GM19043 (cell line): ENCODE measurements around the gene DMRTC1B.
"Not testable (repeated sequence)": the region's sequence is repeated elsewhere in the genome, so short reads cannot be mapped to it uniquely, and the experiment has no call there.

Source experiments
- ATAC-seq: cut with Tn5 transposase; IDR thresholded peaks from one replicate; pipeline ENCODE4 v1.9.1; 2021; ENCODE audit warnings: low read depth; ENCODE audit not compliant: unreplicated experiment

The DMRTC1B gene

DNA sequence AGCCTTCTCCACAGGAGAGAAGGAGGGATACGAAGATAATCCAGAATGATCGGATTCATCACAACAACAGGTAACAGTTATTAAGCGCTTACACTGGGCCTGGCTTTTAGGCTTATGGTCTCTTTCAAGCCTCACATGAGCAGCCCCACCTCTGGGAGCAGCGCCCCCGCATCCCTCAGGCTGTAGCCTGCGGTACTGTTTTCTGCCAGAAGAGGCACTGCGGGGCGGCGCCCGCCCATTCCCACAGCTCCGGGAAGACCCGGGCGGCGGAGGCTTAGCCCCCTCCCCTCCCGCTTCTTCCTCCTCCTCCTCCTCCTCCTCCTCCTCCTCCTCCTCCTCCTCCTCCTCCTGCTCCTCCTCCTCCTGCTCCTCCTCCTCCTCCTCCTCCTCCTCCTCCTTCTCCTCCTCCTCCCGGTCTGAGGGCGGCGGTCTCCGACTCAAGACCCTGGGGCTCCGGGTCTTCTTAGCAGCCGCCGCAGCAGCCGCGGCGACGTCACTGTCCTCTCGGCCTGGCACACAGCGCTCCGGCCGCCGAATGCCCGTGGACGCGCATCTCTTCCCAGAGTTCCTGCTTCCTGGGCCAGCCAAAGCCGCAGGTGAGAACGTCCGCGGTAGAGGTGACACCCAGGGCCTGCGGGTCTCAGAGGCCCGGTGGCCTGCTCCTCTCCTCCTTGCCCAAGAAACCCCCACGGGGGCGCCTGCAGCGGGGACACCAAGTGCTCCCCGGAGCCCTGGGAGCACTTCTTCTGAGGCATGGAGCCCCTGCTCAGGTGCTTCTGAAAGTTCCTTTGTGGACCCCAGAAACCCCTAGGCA is at the start of gene DMRTC1B:
TSS of gene DMRTC1B (plus strand) at position 238 of the 814 bp plus-strand sequence. CDS start 68,246 bp downstream, outside the sequence.
- ATAC-seq: peak; percentile 68

GRCh38 chrX:72727846-72728245 is 48.8 kb upstream of the DMRTC1B start:
- no peak for ATAC-seq

DNA sequence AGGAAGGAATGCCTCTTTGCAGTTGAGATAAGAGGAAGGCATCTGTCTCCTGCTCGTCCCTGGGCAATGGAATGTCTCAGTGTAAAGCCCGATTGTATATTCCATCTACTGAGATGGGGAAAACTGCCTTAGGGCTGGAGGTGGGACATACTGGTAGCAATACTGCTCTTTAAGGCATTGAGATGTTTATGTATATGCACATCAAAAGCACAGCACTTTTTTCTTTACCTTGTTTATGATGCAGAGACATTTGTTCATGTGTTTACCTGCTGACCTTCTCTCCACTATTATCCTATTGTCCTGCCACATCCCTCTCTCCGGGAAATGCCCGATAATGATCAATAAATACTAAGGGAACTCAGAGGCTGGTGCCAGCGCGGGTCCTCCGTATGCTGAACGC is 43.1 kb upstream of the DMRTC1B start:
- not testable (repeated sequence) for ATAC-seq

GRCh38 chrX:72735561-72735960 is 41.1 kb upstream of the DMRTC1B start:
- ATAC-seq: no peak

DNA sequence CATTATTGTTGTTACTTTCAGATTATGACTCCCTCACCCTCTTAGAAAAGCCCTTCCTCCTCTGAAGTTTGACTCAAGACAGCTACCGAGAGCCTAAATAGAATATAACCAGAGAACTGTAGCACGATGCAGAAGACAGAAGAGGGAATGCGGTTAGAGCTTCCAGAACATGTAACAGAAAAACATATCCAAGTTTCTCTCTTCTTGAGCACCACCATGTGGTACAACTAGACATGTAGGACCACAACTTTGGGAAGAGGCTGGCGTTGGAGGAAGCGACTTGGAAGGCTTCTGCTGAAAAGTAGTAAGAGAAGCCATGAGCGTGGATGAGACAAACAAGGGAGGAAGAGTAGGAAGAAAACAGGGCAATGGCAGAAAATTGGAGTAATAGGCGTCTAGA is 31.1 kb upstream of the DMRTC1B start:
- not testable (repeated sequence) for ATAC-seq

- not testable (repeated sequence) for ATAC-seq
Measured at GRCh38 chrX:72748545-72748944, 28.1 kb upstream of the DMRTC1B start.

DNA sequence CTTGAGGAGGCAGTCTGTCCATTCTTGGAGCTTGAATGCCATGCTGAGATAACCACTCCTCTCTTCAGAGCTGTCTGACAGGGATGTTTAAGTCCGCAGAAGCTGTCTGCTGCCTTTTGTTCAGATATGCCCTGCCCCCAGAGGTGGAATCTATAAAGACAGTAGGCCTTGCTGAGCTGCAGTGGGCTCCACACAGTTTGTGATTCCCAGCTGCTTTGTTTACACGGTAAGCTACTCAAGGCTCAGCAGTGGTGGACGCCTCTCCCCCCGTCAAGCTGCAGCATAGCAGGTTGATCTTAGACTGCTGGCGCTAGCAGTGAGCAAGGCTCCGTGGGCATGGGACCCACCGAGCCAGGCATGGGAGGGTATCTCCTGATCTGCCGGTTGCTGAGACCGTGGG is 16.2 kb upstream of the DMRTC1B start:
- ATAC-seq: not testable (repeated sequence)

DNA sequence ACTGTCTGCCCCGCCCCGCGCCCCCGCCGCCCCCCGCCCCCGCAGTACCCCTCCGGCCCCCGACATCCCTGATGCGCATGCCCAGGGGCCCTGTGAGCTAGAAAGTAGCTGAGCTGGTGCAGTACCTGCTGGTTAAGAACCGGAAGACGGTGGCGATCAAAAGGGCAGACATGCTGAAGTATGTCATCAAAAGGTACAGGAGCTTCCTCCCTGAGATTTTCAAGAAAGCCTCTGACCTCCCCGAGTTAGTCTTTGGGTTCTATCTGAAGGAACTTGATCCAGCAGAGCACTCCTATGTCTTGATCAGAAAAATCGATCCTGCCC is 739 bp downstream of the DMRTC1B start:
- not testable (repeated sequence) for ATAC-seq

GRCh38 chrX:72778146-72778545 is 1.5 kb downstream of the DMRTC1B start:
- ATAC-seq: not testable (repeated sequence)

- ATAC-seq: not testable (repeated sequence)
Measured at GRCh38 chrX:72782560-72782959, 5.9 kb downstream of the DMRTC1B start, which contains the start of gene FAM236B. Gene FAM236B, minus strand, starts transcription at chrX:72782660. Its CDS starts 100 bp downstream, at chrX:72782560.

GRCh38 chrX:72783365-72783936 is 6.8 kb downstream of the DMRTC1B start:
- not testable (repeated sequence) for ATAC-seq

DNA sequence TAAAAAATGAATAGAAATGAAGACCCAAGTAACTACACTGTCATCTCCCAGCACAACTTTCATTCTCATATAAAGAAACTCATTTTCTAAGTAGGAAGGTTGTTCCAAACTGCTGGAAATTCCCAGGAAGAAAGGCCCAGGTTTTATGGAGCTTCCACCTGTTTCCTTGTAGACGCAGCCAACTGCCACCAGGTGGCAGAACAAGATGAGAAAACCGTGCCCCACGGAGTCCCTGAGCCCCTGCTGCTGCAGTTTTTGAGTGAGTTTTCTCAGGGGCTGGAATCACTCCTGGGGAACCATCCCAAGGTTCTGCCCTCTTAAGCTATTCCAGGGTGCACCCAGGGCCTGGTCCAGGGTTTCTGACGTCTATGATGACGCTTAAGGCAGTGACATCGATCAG is 7.3 kb downstream of the DMRTC1B start:
- ATAC-seq: not testable (repeated sequence)

- ATAC-seq: not testable (repeated sequence)
Measured at GRCh38 chrX:72788142-72788541, 11.5 kb downstream of the DMRTC1B start.

DNA sequence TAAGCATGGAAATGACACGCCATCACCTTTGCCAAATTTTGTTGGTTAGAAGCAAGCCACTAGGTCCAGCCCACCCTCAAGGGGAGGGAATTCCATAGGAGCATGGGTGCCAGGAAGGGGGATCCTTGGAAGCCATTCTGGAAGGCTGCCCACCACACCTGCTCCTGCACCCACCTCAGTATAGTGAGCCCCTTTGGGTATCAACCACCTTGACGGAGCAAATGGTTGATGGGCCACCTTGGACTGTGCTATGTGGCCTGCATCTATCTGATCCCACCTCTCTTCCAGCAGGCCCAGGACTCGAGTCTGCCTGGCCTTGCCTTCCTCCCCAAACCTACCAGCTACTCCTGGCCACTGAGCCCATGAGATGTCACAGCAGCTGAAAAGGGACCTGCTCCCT is 13.7 kb downstream of the DMRTC1B start:
- not testable (repeated sequence) for ATAC-seq

DNA sequence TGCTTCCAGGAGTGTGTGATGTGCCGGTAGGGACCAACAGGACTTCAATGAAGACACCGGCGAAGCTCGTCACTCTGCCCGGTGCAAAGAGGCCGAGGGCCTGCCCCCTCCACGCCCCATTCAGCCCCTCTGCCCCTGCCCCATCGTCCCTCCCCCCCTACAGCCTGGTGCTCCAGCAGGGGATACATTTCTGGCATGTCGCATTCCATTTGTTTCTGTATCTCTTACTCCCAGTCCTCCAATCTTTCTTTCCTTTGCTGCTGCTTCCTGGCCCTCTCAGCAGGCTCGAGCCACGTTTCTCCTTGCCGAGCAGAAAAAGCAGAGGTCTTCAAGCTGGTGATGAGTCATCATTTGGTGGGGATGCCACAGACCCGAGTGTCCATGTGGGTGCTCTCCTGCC is 31.4 kb downstream of the DMRTC1B start, which contains the start of gene FAM236D:
TSS of gene FAM236D (minus strand) at position 101 of the 400 bp plus-strand sequence. CDS start at position 1, 100 bp downstream.
- not testable (repeated sequence) for ATAC-seq

DNA sequence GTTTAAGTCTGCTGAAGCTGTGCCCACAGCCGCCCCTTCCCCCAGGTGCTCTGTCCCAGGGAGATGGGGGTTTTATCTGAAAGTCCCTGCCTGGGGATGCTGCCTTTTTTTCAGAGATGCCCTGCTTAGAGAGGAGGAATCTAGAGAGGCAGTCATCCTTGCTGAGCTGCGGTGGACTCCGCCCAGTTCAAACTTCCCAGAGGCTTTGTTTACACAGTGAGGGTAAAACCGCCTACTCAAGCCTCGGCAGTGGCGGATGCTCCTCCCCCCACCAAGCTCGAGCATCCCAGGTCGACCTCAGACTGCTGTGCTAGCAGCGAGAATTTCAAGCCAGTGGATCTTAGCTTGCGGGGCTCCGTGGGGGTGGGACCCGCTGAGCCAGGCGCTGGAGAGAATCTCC is 54.0 kb downstream of the DMRTC1B start:
- ATAC-seq: not testable (repeated sequence)

- ATAC-seq: not testable (repeated sequence)
Measured at GRCh38 chrX:72837532-72837931, 60.8 kb downstream of the DMRTC1B start.

DNA sequence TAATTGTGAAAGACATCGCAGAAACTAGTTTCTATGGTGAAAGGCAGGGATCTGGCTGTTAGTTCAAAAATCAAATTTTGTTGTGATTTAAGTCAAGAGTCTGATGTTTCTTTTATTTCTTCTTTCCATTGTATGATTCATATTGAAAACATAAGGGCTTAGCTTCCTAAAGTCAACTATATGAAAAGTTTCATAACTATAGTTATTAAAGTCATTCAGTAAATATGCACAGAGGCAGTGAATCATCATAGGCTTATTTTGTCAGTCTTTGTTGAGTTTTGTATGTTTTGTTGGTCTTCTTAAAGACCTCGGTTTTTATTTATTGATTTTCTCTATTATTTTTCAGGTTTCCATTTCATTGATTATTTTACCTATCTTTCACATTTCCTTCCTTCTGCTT is 106.2 kb downstream of the DMRTC1B start:
- not testable (repeated sequence) for ATAC-seq

GRCh38 chrX:72889740-72890139 is 113.0 kb downstream of the DMRTC1B start:
- ATAC-seq: not testable (repeated sequence)
